M059J (cell line): ENCODE data around the gene IL31RA. TPM values are rescaled to one million over a fixed set of nuclear protein-coding genes. Genes with fewer than 3 reads are reported as not detected.
"Not testable (repeated sequence)": the region's sequence is repeated elsewhere in the genome, so short reads cannot be mapped to it uniquely, and the experiment has no call there.

ENCODE experiments used
- DNase-seq: peaks from one replicate; pipeline ENCODE4 v3.0.0-alpha.2; 2012; ENCODE audit warnings: low read depth
- total RNA-seq: library from RNA; depleted of rRNA; stranded (reverse); fragments of >200 nt; shearing (Covaris generic); gene quantifications from 2 replicates; pipeline ENCODE4 v1.2.3, GENCODE V29; 2014; rRNA removed

The IL31RA gene
- total RNA-seq, result 0.10 and 0.27 TPM in 2 replicates

DNA sequence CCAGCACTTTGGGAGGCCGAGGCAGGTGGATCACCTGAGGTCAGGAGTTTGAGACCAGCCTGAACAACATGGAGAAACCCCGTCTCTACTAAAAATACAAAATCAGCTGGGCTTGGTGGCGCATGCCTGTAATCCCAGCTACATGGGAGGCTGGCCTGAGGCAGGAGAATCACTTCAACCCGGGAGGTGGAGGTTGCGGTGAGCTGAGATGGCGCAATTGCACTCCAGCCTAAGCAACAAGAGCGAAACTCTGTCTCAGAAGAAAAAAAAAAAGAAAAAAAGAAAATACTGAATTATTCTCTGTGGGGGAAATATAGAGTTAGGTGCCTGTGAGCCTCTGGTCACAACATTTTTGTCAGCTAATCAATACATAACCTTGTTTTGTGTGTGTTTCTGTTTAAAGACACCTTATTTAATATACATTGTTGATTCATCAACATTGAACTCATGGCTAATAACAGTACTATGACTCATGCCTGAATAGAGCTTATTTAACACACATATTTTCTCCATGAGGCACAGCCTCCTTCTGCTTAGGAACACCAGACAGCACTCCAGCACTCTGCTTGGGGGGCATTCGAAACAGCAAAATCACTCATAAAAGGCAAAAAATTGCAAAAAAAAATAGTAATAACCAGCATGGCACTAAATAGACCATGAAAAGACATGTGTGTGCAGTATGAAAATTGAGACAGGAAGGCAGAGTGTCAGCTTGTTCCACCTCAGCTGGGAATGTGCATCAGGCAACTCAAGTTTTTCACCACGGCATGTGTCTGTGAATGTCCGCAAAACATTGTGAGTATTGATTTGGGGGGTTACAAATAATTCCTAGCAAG is at the start of gene IL31RA:
TSS of gene IL31RA (plus strand) at position 519 of the 836 bp plus-strand sequence. CDS start at position 733, 214 bp downstream.
- peak; percentile 75 for DNase-seq

- not testable (repeated sequence) for DNase-seq
Measured at GRCh38 chr5:55808814-55809213, 42.3 kb upstream of the IL31RA start.

DNA sequence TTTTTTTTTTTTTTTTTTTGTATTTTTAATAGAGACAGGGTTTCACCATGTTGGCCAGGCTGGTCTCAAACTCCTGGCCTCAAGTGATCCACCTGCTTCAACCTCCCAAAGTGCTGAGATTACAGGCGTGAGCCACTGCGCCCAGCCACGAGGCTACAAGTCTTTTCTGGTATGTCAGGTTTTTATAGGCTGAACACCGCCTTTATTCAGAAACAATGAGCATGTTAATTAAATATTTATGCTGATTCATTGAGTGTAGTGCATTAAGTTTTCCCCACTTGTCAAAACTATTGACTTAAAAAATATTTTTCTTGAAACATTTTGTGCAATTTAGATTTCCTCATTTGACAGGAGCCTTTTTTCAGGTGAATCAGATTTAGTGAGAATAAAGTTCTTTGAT is 35.2 kb upstream of the IL31RA start:
- not testable (repeated sequence) for DNase-seq

GRCh38 chr5:55816342-55816741 is 34.8 kb upstream of the IL31RA start:
- DNase-seq, result peak; percentile 94

- DNase-seq, result no peak
Measured at GRCh38 chr5:55817030-55817429, 34.1 kb upstream of the IL31RA start.

- no peak for DNase-seq
Measured at GRCh38 chr5:55820488-55820887, 30.7 kb upstream of the IL31RA start.

GRCh38 chr5:55821731-55822512 is 29.2 kb upstream of the IL31RA start:
- DNase-seq, result no peak

GRCh38 chr5:55823151-55823796 is 27.9 kb upstream of the IL31RA start:
- DNase-seq, result no peak

- DNase-seq, result no peak
Measured at GRCh38 chr5:55829956-55830355, 21.2 kb upstream of the IL31RA start.

GRCh38 chr5:55832446-55832845 is 18.7 kb upstream of the IL31RA start:
- no peak for DNase-seq

- no peak for DNase-seq
Measured at GRCh38 chr5:55836191-55836590, 15.0 kb upstream of the IL31RA start.

GRCh38 chr5:55841976-55842375 is 9.2 kb upstream of the IL31RA start:
- no peak for DNase-seq

DNA sequence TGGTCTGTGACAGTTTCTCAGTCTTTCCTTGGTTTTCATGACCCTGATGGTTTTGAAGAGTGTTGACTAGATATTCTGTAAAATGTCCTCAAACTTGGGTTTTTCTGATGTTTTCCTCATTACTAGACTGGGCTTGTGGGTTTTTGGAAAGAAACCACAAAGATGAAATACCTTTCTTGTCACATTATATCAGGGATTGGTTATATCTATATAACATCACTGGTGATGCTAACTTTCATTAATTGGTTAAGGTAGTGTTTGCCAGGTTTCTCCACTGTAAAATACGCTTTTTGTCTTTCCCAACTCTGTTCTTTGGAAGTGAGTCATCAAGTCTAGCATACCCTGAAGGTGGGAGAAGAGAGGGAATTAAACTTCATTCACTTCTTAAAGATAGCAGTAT is 3.3 kb upstream of the IL31RA start:
- peak; percentile 69 for DNase-seq

DNA sequence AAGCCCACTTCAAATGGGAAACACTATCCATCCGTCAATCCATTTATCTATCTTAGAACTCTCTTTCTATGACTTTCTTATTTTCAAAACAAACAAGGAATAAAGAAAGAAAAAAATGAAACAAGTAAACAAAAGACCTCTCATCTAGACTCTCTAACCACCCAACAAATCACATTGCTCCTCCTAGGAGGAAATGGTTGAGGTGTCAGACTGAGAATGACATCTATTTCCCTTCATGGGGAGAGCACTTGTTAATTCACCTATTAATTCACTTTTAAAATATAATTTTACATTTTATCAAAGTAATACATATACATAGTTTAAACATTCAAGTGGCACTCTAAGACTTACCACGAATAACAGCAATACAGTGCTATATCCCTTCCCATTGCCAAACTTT is 2.4 kb upstream of the IL31RA start:
- DNase-seq, result no peak

- DNase-seq, result no peak
Measured at GRCh38 chr5:55851675-55851979, 470 bp downstream of the IL31RA start.

DNA sequence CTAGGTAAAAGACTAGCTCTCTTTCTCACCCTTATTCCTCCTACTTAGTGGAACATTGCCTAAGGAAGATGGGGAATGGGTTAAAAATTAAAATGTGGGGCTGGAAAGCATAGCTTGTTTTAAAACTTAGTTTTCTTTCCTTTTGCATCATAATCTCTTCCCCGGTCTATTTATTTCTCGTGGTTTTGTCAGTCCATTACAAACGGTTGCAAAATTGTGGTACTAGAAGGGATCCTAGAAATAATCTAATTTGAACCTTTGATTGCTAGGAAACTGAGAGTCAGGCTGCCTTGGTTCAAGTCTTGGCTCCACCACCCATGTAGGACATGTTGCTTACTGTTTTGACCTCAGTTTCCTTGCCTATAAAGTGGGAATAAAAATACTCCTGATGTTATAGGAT is 1.3 kb downstream of the IL31RA start:
- peak; percentile 6 for DNase-seq

DNA sequence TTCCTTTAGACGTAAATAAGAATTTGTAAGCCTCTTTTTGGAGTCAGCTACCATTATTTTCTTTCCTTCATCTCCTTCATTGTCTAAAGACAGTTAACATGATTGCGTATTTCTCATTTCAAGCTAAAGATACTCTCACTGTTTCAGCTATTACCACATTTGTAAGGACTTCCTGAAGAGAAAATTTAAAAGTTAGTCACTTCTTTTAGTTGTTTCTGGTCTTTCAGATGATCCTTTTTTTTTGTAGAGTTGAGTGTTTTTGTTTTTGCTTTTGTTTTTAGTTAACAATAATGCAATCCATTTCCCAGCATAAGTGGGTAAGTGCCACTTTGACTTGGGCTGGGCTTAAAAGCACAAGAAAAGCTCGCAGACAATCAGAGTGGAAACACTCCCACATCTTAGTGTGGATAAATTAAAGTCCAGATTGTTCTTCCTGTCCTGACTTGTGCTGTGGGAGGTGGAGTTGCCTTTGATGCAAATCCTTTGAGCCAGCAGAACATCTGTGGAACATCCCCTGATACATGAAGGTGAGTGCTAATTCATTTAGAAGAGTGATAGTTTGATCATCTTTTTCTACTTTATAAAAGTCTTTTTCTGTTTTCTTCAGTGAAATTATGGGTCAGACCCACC is 2.0 kb downstream of the IL31RA start:
- no peak for DNase-seq

DNA sequence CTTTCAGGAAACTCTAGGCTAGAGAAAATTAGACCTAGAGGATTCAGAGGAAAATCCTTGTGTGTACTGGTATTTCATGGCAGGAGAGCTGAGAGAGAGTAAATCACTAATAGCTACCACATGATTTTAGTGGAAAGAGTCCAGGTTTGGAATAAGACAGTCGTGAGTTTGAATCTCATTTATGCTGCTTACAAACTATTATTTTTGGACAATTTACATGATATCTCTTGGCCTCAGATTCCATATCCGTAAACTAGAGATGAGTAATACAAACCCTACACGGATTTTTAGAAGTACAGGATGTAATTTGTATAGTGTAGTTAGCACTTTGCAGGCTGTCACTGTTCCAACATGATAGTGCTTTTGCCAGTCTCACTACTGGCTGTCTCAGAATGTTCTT is 2.7 kb downstream of the IL31RA start:
- peak; percentile 24 for DNase-seq

DNA sequence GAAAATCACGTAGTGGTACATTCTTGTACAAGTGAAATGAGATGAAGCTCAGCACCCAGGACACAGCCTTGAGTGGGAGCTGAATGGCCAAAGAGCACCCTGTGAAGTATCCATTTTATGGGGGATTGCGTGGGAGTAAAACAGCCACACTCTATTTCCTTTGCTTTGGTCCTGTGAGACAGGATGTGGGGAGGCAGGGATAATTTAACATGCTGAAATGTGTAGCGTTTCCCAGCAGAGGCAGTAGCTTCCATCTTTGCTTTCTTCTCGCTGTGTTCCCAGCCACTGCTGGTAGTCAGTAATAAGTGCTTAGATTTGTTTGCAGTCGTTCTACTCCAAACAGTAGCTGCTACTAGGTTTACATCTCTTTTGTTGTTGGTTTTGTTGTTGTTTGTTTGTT is 4.4 kb downstream of the IL31RA start:
- no peak for DNase-seq

DNA sequence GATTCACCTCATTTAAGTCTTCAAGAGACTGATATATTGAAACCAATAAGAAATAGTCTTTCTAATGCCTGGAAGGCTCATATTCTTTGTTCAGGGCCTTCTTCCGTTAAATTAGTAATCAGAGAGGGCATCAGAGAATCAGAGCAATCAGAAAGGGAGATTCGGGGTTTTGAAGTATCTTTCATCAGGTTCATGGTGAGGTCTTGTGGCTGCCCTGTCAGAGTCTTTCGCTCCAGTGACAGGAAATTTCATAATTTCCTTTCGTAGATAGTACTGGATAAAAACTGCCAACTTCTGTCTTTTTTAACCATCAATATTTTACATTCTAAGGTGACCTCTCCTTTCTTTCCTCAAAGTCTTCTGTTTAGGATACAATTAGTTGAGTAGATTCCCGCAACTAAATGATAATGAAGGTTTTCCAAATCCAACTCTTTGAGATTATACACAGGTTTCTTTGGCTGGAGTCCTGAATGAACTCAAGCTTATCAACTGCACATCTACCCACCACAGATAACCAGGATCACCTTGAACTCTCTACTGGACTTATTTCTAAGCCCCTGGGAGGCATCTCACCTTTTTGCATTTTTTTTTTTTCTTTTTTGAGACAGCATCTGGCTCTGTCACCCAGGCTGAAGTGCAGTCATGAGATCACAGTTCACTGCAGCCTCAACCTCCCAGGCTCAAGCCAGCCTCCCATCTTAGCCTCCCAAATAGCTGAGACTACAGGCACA is 5.5 kb downstream of the IL31RA start:
- no peak for DNase-seq

GRCh38 chr5:55857247-55857640 is 6.1 kb downstream of the IL31RA start:
- no peak for DNase-seq
